Thyroid gland (tissue), 4 donors: Measurements from ENCODE around the gene MORC2. TPM values are rescaled to one million over a fixed set of nuclear protein-coding genes. Genes with fewer than 3 reads are reported as not detected.

Experiments
- DNase-seq, 2 donors: peaks; one replicate each; pipeline ENCODE4 v3.0.0-alpha.2; 2019
- H3K27ac ChIP-seq, 3 donors: fragments of 200-600 bp; sonication (generic); 1 replicate in 2 of 3; 2 replicates in 1 of 3; pipeline ENCODE4 v1.5.1; 2016 to 2019; ENCODE audit warnings: mild to moderate bottlenecking in 1 of 3, moderate library complexity in 1 of 3
- H3K27me3 ChIP-seq: fragments of 200-600 bp; sonication (generic); one replicate; pipeline ENCODE4 v1.5.1; 2019
- H3K36me3 ChIP-seq, 2 donors: fragments of 200-600 bp; sonication (generic); one replicate each; pipeline ENCODE4 v1.5.1; 2016 to 2019
- H3K4me1 ChIP-seq, 2 donors: fragments of 200-600 bp; sonication (generic); one replicate each; pipeline ENCODE4 v1.5.1; 2017 to 2019
- H3K4me3 ChIP-seq, 3 donors: fragments of 200-600 bp; sonication (generic); replicated peaks in 1 of 3; 1 replicate in 2 of 3; 2 replicates in 1 of 3; pipeline ENCODE4 v1.5.1; 2016; ENCODE audit warnings: mild to moderate bottlenecking in 1 of 3
- H3K9me3 ChIP-seq: fragments of 200-600 bp; sonication (generic); one replicate; pipeline ENCODE4 v1.5.1; 2017
- POLR2A ChIP-seq, 2 donors: fragments of 450-650 bp; IDR thresholded peaks; one replicate each; pipeline ENCODE4 v1.6.1; 2017; ENCODE audit warnings: antibody characterized with exemption in 2 of 2, mild to moderate bottlenecking in 2 of 2, moderate library complexity in 1 of 2
- WGBS, 2 donors: methylation state at CpG; one replicate each; pipeline ENCODE4 v1.1.5; 2017; 5-methylcytosine and 5-hydroxymethylcytosine counted together
- intact Hi-C: fragments of 100-400 bp; cut with DNase I; formaldehyde crosslinking; loops from one replicate; pipeline ENCODE4 v1.15.1; 2023
- total RNA-seq, 4 donors: library from RNA; depleted of rRNA; stranded (reverse); fragments of >200 nt; gene quantifications; one replicate each; pipeline ENCODE4 v1.2.3, GENCODE V29; 2016
- TF ChIP-seq, protein P1 (sequence below), 6 experiments: fragments of 200-600 bp in 3 of 6; fragments of 450-650 bp in 3 of 6; sonication (generic) in 3 of 6; IDR thresholded peaks; one replicate each; pipeline ENCODE4 v1.5.1; 2016 to 2019; ENCODE audit warnings: antibody characterized with exemption in 6 of 6, mild to moderate bottlenecking in 2 of 6, inconsistent platforms in 1 of 6, moderate library complexity in 1 of 6

MORC2 gene
- total RNA-seq, 4 donors from 2014 or later = 14.9 to 32.8 (median 24.6) TPM

GRCh38 chr22:30878516-30879414 is 89.8 kb downstream of the MORC2 start:
- no peak for TF ChIP-seq POLR2A (IDR thresholded peaks at IDR 0.05)
- TF ChIP-seq, protein P1, sequence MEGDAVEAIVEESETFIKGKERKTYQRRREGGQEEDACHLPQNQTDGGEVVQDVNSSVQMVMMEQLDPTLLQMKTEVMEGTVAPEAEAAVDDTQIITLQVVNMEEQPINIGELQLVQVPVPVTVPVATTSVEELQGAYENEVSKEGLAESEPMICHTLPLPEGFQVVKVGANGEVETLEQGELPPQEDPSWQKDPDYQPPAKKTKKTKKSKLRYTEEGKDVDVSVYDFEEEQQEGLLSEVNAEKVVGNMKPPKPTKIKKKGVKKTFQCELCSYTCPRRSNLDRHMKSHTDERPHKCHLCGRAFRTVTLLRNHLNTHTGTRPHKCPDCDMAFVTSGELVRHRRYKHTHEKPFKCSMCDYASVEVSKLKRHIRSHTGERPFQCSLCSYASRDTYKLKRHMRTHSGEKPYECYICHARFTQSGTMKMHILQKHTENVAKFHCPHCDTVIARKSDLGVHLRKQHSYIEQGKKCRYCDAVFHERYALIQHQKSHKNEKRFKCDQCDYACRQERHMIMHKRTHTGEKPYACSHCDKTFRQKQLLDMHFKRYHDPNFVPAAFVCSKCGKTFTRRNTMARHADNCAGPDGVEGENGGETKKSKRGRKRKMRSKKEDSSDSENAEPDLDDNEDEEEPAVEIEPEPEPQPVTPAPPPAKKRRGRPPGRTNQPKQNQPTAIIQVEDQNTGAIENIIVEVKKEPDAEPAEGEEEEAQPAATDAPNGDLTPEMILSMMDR (IDR thresholded peaks at IDR 0.05) = no peak
- no peaks in the 10 kb centered on the region for H3K36me3 ChIP-seq
- no peaks in the 10 kb centered on the region for H3K27me3 ChIP-seq
- no peak overlapping the region for H3K27ac ChIP-seq
- no peak overlapping the region for H3K4me3 ChIP-seq
- H3K9me3 ChIP-seq = no peaks in the 10 kb centered on the region
- H3K4me1 ChIP-seq = no peaks in the 10 kb centered on the region
- WGBS, 2 donors = 57 to 65% methylated on average over 14 of the region's 16 CpGs
- DNase-seq = no peak
- intact Hi-C loops = no loop called here

GRCh38 chr22:30877662-30878515 is 90.7 kb downstream of the MORC2 start:
- H3K36me3 ChIP-seq = no peaks in the 10 kb centered on the region
- no peaks in the 10 kb centered on the region for H3K9me3 ChIP-seq
- no peaks in the 10 kb centered on the region for H3K4me1 ChIP-seq
- DNase-seq = no peak
- no peak overlapping the region for H3K4me3 ChIP-seq
- no peak for TF ChIP-seq POLR2A (IDR thresholded peaks at IDR 0.05)
- TF ChIP-seq, protein P1 (IDR thresholded peaks at IDR 0.05) = no peak
- no peaks in the 10 kb centered on the region for H3K27me3 ChIP-seq
- WGBS, 2 donors = 84% methylated on average over 14 to 15 of the region's 15 CpGs
- intact Hi-C loops = no loop called here
- H3K27ac ChIP-seq = no peak overlapping the region

DNA sequence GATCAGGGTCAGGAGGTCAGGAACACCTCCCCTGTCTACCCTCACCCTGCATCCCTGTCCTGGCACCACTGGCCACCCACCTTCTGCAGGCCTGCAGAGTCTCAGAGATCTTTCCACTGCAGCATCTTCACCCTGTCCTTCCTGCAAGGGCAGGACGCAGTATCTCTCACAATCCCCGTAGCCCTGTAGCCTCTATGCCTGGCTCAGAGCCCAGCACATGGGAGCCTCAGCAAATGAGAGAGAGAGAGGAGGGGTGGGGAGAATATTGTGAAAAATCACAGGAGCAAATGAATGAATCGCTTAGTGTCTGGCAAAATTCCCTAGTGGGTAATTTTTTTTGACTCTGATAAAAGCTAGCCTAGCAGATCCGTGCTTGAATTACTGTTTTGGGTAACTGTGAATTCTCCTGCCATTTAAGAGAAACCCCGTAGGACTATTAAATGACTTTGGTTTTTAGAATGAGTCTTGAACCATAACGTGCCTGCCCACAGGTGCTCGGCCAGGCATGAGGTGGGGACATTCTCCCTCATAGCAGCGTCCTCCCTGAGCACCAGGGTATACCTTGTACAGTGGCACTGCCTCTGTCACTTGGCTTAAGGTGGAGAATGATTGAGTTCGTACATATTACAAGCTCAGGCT is 91.5 kb downstream of the MORC2 start:
- 23 to 24% methylated on average over 9 of the region's 9 CpGs for WGBS, 2 donors
- Histone ChIP-seq H3K27ac (no peak overlapping the region), H3K4me3 (no peak overlapping the region), H3K9me3 (no peaks in the 10 kb centered on the region), H3K4me1 (no peaks in the 10 kb centered on the region), H3K27me3 (no peaks in the 10 kb centered on the region), H3K36me3 (no peaks in the 10 kb centered on the region)
- intact Hi-C loops = no loop called here
- DNase-seq = peak; percentile 51 to 54
- TF ChIP-seq POLR2A (IDR thresholded peaks at IDR 0.05) = no peak
- TF ChIP-seq, protein P1 (IDR thresholded peaks at IDR 0.05) = no peak

DNA sequence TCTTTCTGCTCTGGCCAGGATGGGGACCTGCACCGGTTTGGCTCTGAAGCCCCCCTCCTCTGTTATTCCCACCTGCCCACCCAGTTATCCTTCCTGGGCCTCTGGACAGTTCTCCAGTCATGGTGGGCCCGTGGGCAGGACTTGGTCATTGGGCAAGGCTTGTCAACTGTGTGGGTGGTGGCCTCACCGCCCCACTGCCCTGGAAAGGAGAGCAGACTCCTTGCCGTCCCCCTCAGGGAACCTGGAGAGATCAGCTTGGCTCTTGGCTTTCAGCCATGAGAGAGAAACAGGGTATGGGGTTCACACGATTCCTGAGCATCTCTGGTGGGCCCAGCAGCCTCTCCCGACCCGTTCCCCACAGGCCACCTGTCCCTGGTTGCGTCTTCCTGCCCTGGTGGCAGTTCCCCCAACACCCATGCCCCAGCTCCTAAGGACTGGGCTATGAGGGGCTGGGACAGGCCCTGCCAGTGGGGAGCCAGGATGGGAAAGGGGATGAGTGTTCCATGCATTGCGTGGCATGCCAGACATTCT is 92.3 kb downstream of the MORC2 start:
- H3K27ac ChIP-seq = no peak overlapping the region
- no peak for DNase-seq
- H3K9me3 ChIP-seq = no peaks in the 10 kb centered on the region
- TF ChIP-seq POLR2A (IDR thresholded peaks at IDR 0.05) = no peak
- TF ChIP-seq, protein P1 (IDR thresholded peaks at IDR 0.05) = no peak
- intact Hi-C loops = no loop called here
- no peaks in the 10 kb centered on the region for H3K36me3 ChIP-seq
- no peak overlapping the region for H3K4me3 ChIP-seq
- WGBS, 2 donors = 86 to 87% methylated on average over 8 to 9 of the region's 9 CpGs
- no peaks in the 10 kb centered on the region for H3K27me3 ChIP-seq
- no peaks in the 10 kb centered on the region for H3K4me1 ChIP-seq
